ENCODE results near the gene CHD3. TPM values are rescaled to one million over a fixed set of nuclear protein-coding genes. Genes with fewer than 3 reads are reported as not detected.

CHD3 gene
- total RNA-seq, 4 donors from 2014 or later: 78.9 to 117 (median 91.4) TPM

- WGBS, 2 donors: 91 to 95% methylated on average over 19 to 20 of the region's 22 CpGs
- H3K27me3 ChIP-seq: no peaks in the 10 kb centered on the region
- peaks cover 48 to 57% of the 10 kb centered on the region in 2 donors for H3K36me3 ChIP-seq
- peaks cover 14 to 18% of the 10 kb centered on the region in 2 donors for H3K4me1 ChIP-seq
- no peak for DNase-seq
- H3K9me3 ChIP-seq: no peaks in the 10 kb centered on the region
- H3K4me3 ChIP-seq (replicated peaks in 1 of 3): no peak overlapping the region
- TF ChIP-seq CTCF (IDR thresholded peaks at IDR 0.05) (no peak), POLR2A (IDR thresholded peaks at IDR 0.05) (no peak)
- no peak overlapping the region for H3K27ac ChIP-seq
- intact Hi-C loops (cut with DNase I): loop anchor here (10.0 kb wide), 1 partner anchor 299 kb away; no protein-coding TSS in a partner anchor
Measured at GRCh38 chr17:7846063-7846735, 42.4 kb upstream of the CHD3 start.

- no peak overlapping the region for H3K27ac ChIP-seq
- H3K4me3 ChIP-seq (replicated peaks in 1 of 3): no peak overlapping the region
- no peaks in the 10 kb centered on the region for H3K27me3 ChIP-seq
- H3K9me3 ChIP-seq: no peaks in the 10 kb centered on the region
- WGBS, 2 donors: 89 to 92% methylated on average over 24 to 32 of the region's 34 CpGs
- H3K4me1 ChIP-seq: peaks cover 16 to 18% of the 10 kb centered on the region in 2 donors
- no peak for TF ChIP-seq CTCF (IDR thresholded peaks at IDR 0.05)
- no peak for TF ChIP-seq POLR2A (IDR thresholded peaks at IDR 0.05)
- peaks cover 49 to 58% of the 10 kb centered on the region in 2 donors for H3K36me3 ChIP-seq
- intact Hi-C loops (cut with DNase I): loop anchor here (10.0 kb wide), 1 partner anchor 298 kb away; no protein-coding TSS in a partner anchor
- no peak for DNase-seq
Measured at GRCh38 chr17:7846765-7847661, 41.6 kb upstream of the CHD3 start.

GRCh38 chr17:7848131-7848579, 40.4 kb upstream of the CHD3 start:
- no peak for DNase-seq
- no peak overlapping the region for H3K27ac ChIP-seq
- WGBS, 2 donors: 88% methylated on average over 19 to 20 of the region's 20 CpGs
- intact Hi-C loops (cut with DNase I): loop anchor here (10.0 kb wide), 1 partner anchor 297 kb away; no protein-coding TSS in a partner anchor
- no peak for TF ChIP-seq POLR2A (IDR thresholded peaks at IDR 0.05)
- TF ChIP-seq CTCF (IDR thresholded peaks at IDR 0.05): no peak
- no peaks in the 10 kb centered on the region for H3K27me3 ChIP-seq
- H3K36me3 ChIP-seq: peaks cover 60 to 63% of the 10 kb centered on the region in 2 donors
- no peaks in the 10 kb centered on the region for H3K9me3 ChIP-seq
- H3K4me3 ChIP-seq (replicated peaks in 1 of 3): no peak overlapping the region
- peaks cover 11 to 20% of the 10 kb centered on the region in 2 donors for H3K4me1 ChIP-seq

GRCh38 chr17:7848739-7849129, 39.9 kb upstream of the CHD3 start:
- H3K36me3 ChIP-seq: peaks cover 61 to 66% of the 10 kb centered on the region in 2 donors
- H3K27me3 ChIP-seq: no peaks in the 10 kb centered on the region
- DNase-seq: no peak
- peaks cover 10 to 20% of the 10 kb centered on the region in 2 donors for H3K4me1 ChIP-seq
- no peaks in the 10 kb centered on the region for H3K9me3 ChIP-seq
- H3K4me3 ChIP-seq (replicated peaks in 1 of 3): no peak overlapping the region
- TF ChIP-seq POLR2A (IDR thresholded peaks at IDR 0.05) (no peak), CTCF (IDR thresholded peaks at IDR 0.05) (no peak)
- no peak overlapping the region for H3K27ac ChIP-seq
- intact Hi-C loops (cut with DNase I): loop anchor here (10.0 kb wide), 1 partner anchor 296 kb away; no protein-coding TSS in a partner anchor
- WGBS, 2 donors: 90 to 93% methylated on average over 10 to 13 of the region's 21 CpGs

Data from thyroid gland (tissue), 4 donors.